Adrenal gland (tissue), 12 donors: ENCODE data around the gene CTSW. TPM values are rescaled to one million over a fixed set of nuclear protein-coding genes. Genes with fewer than 3 reads are reported as not detected.
A peak's percentile ranks its signal among the peaks of the same experiment; 100 is the strongest.

Experiments
- DNase-seq, 7 donors: peaks; one replicate each; pipeline ENCODE4 v3.0.0-alpha.2; 2019 to 2020
- H3K27ac ChIP-seq, 5 donors: fragments of 200-600 bp; sonication (generic) in 4 of 5; 1 replicate in 3 of 5; 2 replicates in 2 of 5; pipeline versions ENCODE4 v1.5.1 to v1.8.0; 2016 to 2020; ENCODE audit warnings: mild to moderate bottlenecking in 1 of 5
- H3K27me3 ChIP-seq: fragments of 200-600 bp; 2 replicates; pipeline ENCODE4 v1.8.0; 2021
- H3K36me3 ChIP-seq, 2 donors: fragments of 200-600 bp; replicated peaks in 1 of 2; 1 replicate in 1 of 2; 2 replicates in 1 of 2; pipeline versions ENCODE4 v1.5.1 to v1.8.0; 2018 to 2022
- H3K4me1 ChIP-seq, 2 donors: fragments of 200-600 bp; replicated peaks in 1 of 2; 1 replicate in 1 of 2; 2 replicates in 1 of 2; pipeline versions ENCODE4 v1.5.1 to v1.8.0; 2018 to 2021
- H3K4me3 ChIP-seq, 4 donors: fragments of 200-600 bp; sonication (generic) in 3 of 4; one replicate each; pipeline ENCODE4 v1.5.1; 2016 to 2018
- H3K9me3 ChIP-seq, 3 donors: fragments of 200-600 bp; sonication (generic) in 1 of 3; replicated peaks in 1 of 3; 1 replicate in 2 of 3; 2 replicates in 1 of 3; pipeline versions ENCODE4 v1.5.1 to v1.8.0; 2016 to 2021
- POLR2A ChIP-seq, 2 donors: fragments of 450-650 bp; IDR thresholded peaks; one replicate each; pipeline ENCODE4 v1.6.1; 2017; ENCODE audit warnings: antibody characterized with exemption in 2 of 2, mild to moderate bottlenecking in 2 of 2, moderate library complexity in 1 of 2
- WGBS, 4 donors: extraction: QIAGEN DNeasy Blood & Tissue Kit in 2 of 4; methylation state at CpG; one replicate each; pipeline versions ENCODE4 v1.1.5 to v1.1.7; 2013 to 2017; 5-methylcytosine and 5-hydroxymethylcytosine counted together
- intact Hi-C, 2 donors: fragments of 100-400 bp; cut with DNase I; formaldehyde crosslinking; loops; one replicate each; pipeline versions ENCODE4 v1.14.1 to v1.15.0; 2022 to 2023
- polyA plus RNA-seq, 3 donors: library from polyadenylated mRNA; stranded (reverse); fragments of 200-250 nt in 2 of 3; fragments of 350-450 nt in 1 of 3; fragmentation: Illumina TruSeq in 1 of 3; extraction: RNeasy Lipid Tissue Mini Kit (QIAGEN cat#74804) in 1 of 3; gene quantifications; one replicate each; pipeline ENCODE4 v1.2.3, GENCODE V29; 2013 to 2014
- total RNA-seq, 9 donors: library from RNA; depleted of rRNA in 4 of 9; stranded (reverse); fragments of >200 nt in 4 of 9; fragments of 120-200 nt in 1 of 9; fragmentation: NEBNext Ultra II Directional in 1 of 9; extraction: Animal tissue kit (Norgen Biotek cat#: 25700) in 1 of 9; gene quantifications; one replicate each; pipeline versions ENCODE4 v1.1.0 to v1.2.4, GENCODE V29; 2013 to 2023
- TF ChIP-seq, protein P1 (sequence below), 6 experiments: fragments of 450-650 bp in 4 of 6; fragments of 200-600 bp in 2 of 6; sonication (generic) in 1 of 6; IDR thresholded peaks; 1 replicate in 5 of 6; 2 replicates in 1 of 6; pipeline versions ENCODE4 v1.5.1 to v1.8.0; 2016 to 2021; ENCODE audit warnings: antibody characterized with exemption in 6 of 6, mild to moderate bottlenecking in 2 of 6, moderate library complexity in 1 of 6
- donor health status: healthy with polysubstance abuse.
- donor health status: Bipolar disorder and iron deficiency.
- donor health status: DM: yes; HTN: yes; CAD: no.
- donor health status: DM: no; HTN: no; CAD: no.
- donor health status: DM: no; HTN: no; CAD: no.
- donor health status: DM: yes; HTN: yes; CAD: no.

The CTSW gene
- total and polyA plus RNA-seq, 12 donors: 0.28 to 4.8 (median 0.96) TPM; not detected in 2

DNA sequence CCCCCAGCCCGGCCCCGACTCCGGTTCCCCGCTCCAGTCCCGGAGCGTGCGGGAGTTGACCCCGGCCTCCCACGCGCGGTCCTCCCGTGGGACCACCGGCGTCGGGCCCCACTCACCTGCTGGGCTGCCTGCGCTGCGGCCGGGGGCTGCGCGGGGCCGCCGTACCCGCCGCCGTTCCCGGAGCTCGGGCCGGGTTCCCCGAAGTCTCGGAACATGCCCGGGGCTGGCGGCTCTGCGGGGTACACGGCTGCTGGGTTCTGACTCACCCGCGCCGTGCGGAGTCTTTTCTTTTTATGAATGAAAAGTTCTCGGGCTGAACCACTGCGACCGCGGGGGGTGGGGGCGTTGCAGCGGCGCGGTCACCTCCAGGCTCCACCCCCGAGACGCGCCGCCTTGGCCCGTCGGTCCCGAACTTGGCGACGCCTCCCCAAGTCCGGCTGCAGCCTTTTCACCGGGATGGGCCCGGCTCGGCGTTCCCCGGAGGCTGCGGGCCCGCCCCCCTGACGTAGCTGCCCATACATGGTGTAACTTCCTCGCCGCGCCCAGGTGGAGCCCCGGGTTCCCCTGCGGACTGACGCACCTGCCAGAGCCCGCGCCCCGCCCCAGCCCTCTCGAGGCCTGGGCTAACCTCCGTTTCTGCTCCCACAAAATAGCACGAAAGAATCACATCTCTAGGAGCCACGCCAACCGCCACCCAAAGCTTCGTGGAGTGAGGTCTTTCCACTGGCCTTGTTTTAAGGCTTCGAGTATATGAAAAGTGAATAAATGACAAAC, 20.7 kb downstream of the CTSW start, which contains the start of gene FOSL1:
Gene FOSL1 (minus strand): TSS at position 264 of the 774 bp plus-strand sequence. CDS start 49 bp downstream, at position 215.
- 2 to 17% (median 3%) methylated on average over 6 to 80 of the region's 80 CpGs for WGBS, 4 donors
- intact Hi-C loops: no loop called here
- H3K27ac ChIP-seq: peak within 1 kb of the TSS; percentile 3 to 85 (median 70)
- no peaks in the 10 kb centered on the region for H3K27me3 ChIP-seq
- peak within 1 kb of the TSS in 3 of 4 donors; percentile 6 to 63 (median 39) for H3K4me3 ChIP-seq
- TF ChIP-seq POLR2A (IDR thresholded peaks at IDR 0.05): peak; percentile 90 to 97
- TF ChIP-seq, protein P1, sequence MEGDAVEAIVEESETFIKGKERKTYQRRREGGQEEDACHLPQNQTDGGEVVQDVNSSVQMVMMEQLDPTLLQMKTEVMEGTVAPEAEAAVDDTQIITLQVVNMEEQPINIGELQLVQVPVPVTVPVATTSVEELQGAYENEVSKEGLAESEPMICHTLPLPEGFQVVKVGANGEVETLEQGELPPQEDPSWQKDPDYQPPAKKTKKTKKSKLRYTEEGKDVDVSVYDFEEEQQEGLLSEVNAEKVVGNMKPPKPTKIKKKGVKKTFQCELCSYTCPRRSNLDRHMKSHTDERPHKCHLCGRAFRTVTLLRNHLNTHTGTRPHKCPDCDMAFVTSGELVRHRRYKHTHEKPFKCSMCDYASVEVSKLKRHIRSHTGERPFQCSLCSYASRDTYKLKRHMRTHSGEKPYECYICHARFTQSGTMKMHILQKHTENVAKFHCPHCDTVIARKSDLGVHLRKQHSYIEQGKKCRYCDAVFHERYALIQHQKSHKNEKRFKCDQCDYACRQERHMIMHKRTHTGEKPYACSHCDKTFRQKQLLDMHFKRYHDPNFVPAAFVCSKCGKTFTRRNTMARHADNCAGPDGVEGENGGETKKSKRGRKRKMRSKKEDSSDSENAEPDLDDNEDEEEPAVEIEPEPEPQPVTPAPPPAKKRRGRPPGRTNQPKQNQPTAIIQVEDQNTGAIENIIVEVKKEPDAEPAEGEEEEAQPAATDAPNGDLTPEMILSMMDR (IDR thresholded peaks at IDR 0.05): no peak
- no peaks in the 10 kb centered on the region for H3K9me3 ChIP-seq
- H3K4me1 ChIP-seq: peaks cover 12 to 16% of the 10 kb centered on the region in 2 donors
- peak; percentile 85 to 95 (median 93) for DNase-seq
- H3K36me3 ChIP-seq: no peaks in the 10 kb centered on the region

DNA sequence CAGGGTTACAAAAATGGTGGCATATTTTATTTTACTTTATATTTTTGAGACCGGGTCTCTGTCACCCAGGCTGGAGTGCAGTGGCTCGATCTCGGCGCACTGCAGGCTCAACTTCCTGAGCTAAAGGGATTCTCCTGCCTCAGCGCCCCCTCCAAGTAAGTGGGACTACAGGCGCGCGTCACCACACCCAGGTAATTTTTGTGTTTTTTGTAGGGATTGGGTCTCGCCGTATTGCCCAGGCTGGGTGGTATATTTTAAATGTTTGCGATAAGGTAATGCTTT, 21.2 kb downstream of the CTSW start:
- H3K4me3 ChIP-seq: peak overlapping the region in 1 of 4 donors; percentile 63
- WGBS, 4 donors: 76 to 81% (median 77%) methylated on average over 11 of the region's 11 CpGs
- H3K4me1 ChIP-seq: peaks cover 12 to 16% of the 10 kb centered on the region in 2 donors
- DNase-seq: no peak
- H3K36me3 ChIP-seq: no peaks in the 10 kb centered on the region
- intact Hi-C loops: no loop called here
- H3K27ac ChIP-seq: peak overlapping the region; percentile 3 to 85 (median 70)
- TF ChIP-seq, protein P1 (IDR thresholded peaks at IDR 0.05): no peak
- no peak for TF ChIP-seq POLR2A (IDR thresholded peaks at IDR 0.05)
- H3K9me3 ChIP-seq: no peaks in the 10 kb centered on the region
- H3K27me3 ChIP-seq: no peaks in the 10 kb centered on the region

DNA sequence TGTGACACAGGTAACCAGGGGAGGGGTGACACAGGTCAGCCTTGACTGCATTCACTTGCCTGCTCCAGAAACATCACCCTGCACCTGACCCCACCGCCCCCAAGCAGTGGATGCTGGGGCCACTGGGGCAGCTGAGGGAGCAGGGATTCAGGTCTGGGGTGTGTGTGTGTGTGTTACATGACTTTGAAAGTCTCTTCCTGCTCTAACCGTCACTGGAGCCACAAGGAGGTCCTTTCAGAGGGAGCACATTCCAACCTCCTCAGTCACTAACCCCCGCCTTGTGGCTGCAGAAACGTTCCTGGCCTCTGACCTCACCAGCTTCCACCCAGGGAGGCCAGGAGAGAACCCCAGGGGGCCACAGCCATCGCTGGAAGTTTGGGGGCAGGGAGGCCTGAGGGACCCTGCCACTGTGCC, 23.4 kb downstream of the CTSW start:
- no peak for TF ChIP-seq POLR2A (IDR thresholded peaks at IDR 0.05)
- TF ChIP-seq, protein P1 (IDR thresholded peaks at IDR 0.05): no peak
- no peaks in the 10 kb centered on the region for H3K27me3 ChIP-seq
- H3K4me3 ChIP-seq: no peak overlapping the region
- H3K36me3 ChIP-seq: no peaks in the 10 kb centered on the region
- H3K9me3 ChIP-seq: no peaks in the 10 kb centered on the region
- WGBS, 4 donors: 15 to 41% (median 27%) methylated on average over 2 to 5 of the region's 5 CpGs
- intact Hi-C loops: no loop called here
- peaks cover 12 to 16% of the 10 kb centered on the region in 2 donors for H3K4me1 ChIP-seq
- H3K27ac ChIP-seq: no peak overlapping the region
- no peak for DNase-seq

DNA sequence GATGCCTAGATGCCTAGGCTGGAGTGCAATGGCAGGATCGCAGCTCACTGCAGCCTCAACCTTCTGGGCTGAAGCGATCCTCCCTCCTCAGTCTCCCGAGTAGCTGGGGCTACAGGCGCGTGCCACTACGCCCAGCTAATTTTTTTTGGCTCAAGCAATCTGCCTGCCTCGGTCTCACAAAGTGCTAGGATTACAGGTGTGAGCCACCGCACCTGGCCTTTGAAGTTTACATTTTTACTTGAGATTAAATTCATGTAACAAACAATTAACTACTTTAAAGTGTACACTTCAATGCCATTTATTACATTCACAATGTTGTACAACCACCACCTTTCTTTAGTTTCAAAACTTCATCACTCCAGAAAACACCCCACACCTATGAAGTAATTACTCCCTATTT, 24.1 kb downstream of the CTSW start:
- 82 to 91% (median 86%) methylated on average over 8 of the region's 8 CpGs for WGBS, 4 donors
- intact Hi-C loops: no loop called here
- Histone ChIP-seq H3K27ac (no peak overlapping the region), H3K27me3 (no peaks in the 10 kb centered on the region), H3K9me3 (no peaks in the 10 kb centered on the region), H3K4me3 (no peak overlapping the region), H3K4me1 (peaks cover 12 to 14% of the 10 kb centered on the region in 2 donors), H3K36me3 (no peaks in the 10 kb centered on the region)
- no peak for DNase-seq
- TF ChIP-seq, protein P1 (IDR thresholded peaks at IDR 0.05): no peak
- TF ChIP-seq POLR2A (IDR thresholded peaks at IDR 0.05): no peak
